ENCODE results near the gene ADAMTS7. TPM values are rescaled to one million over a fixed set of nuclear protein-coding genes. Genes with fewer than 3 reads are reported as not detected.

The ADAMTS7 gene
- total RNA-seq, 1 experiment from 2014 or later = 4.2 TPM

GRCh38 chr15:78807359-78807758 lies 3.9 kb downstream of the ADAMTS7 start:
- BruUV-seq (replicated peaks) = no TSS peak
- Histone ChIP-seq H3K4me2 (ENCODE audit: low read length) (no peak overlapping the region), H3F3A (ENCODE audit: low read length, unreplicated experiment) (no peaks in the 10 kb centered on the region), H3K36me3 (ENCODE audit: low read depth, low read length) (no peaks in the 10 kb centered on the region), H3K9me3 (ENCODE audit: low read length) (no peaks in the 10 kb centered on the region), H3K4me1 (ENCODE audit: insufficient read depth, low read length) (0 out of 2 replicates have a peak, but pooled peaks cover 4% of the 10 kb centered on the region), H3K9me2 (replicated peaks; ENCODE audit: low read length) (no peaks in the 10 kb centered on the region), H3K27ac (ENCODE audit: low read length) (no peak overlapping the region), H2AFZ (ENCODE audit: low read length) (no peak overlapping the region), H3K4me3 (ENCODE audit: low read length) (no peak overlapping the region), H3K27me3 (ENCODE audit: low read length) (no peaks in the 10 kb centered on the region), H3K9ac (ENCODE audit: low read length) (no peak overlapping the region), H3K79me2 (ENCODE audit: low read length) (no peaks in the 10 kb centered on the region), H4K20me1 (ENCODE audit: low read length) (no peaks in the 10 kb centered on the region)
- DNase-seq (no peak), ATAC-seq (no peak)
- ChIA-PET CTCF (no interaction called here), POLR2A (ENCODE audit: unreplicated experiment) (interaction anchor here (0.6 kb wide), 1 partner anchor 152 kb away, joined by 9 read pairs; no protein-coding TSS in a partner anchor)
- intact Hi-C loops (cut with micrococcal nuclease) = no loop called here
- TF ChIP-seq EZH2phosphoT487 (IDR thresholded peaks at IDR 0.05; ENCODE audit: borderline replicate concordance, low read length) = no peak
- no peak for TF ChIP-seq CTCF (conservative IDR thresholded peaks at IDR 0.05; ENCODE audit: low read depth, low read length)
- TF ChIP-seq EZH2 (IDR thresholded peaks at IDR 0.05; ENCODE audit: low read length, unreplicated experiment) = no peak

GRCh38 chr15:78804391-78804792 lies 6.9 kb downstream of the ADAMTS7 start:
- H2AFZ ChIP-seq (ENCODE audit: low read length) = no peak overlapping the region
- ATAC-seq (no peak), DNase-seq (no peak)
- H3K9me2 ChIP-seq (replicated peaks; ENCODE audit: low read length) = no peaks in the 10 kb centered on the region
- ChIA-PET CTCF (no interaction called here), POLR2A (ENCODE audit: unreplicated experiment) (no interaction called here)
- no peak overlapping the region for H3K9ac ChIP-seq (ENCODE audit: low read length)
- intact Hi-C loops (cut with micrococcal nuclease) = no loop called here
- H3K9me3 ChIP-seq (ENCODE audit: low read length) = no peaks in the 10 kb centered on the region
- no peak overlapping the region for H3K27ac ChIP-seq (ENCODE audit: low read length)
- no peaks in the 10 kb centered on the region for H4K20me1 ChIP-seq (ENCODE audit: low read length)
- no peak for TF ChIP-seq CTCF (conservative IDR thresholded peaks at IDR 0.05; ENCODE audit: low read depth, low read length)
- TF ChIP-seq EZH2 (IDR thresholded peaks at IDR 0.05; ENCODE audit: low read length, unreplicated experiment) = no peak
- TF ChIP-seq EZH2phosphoT487 (IDR thresholded peaks at IDR 0.05; ENCODE audit: borderline replicate concordance, low read length) = no peak
- BruUV-seq (replicated peaks) = no TSS peak
- no peaks in the 10 kb centered on the region for H3K36me3 ChIP-seq (ENCODE audit: low read depth, low read length)
- no peaks in the 10 kb centered on the region for H3K4me1 ChIP-seq (ENCODE audit: insufficient read depth, low read length)
- H3K4me2 ChIP-seq (ENCODE audit: low read length) = no peak overlapping the region
- no peaks in the 10 kb centered on the region for H3K27me3 ChIP-seq (ENCODE audit: low read length)
- H3K79me2 ChIP-seq (ENCODE audit: low read length) = no peaks in the 10 kb centered on the region
- H3F3A ChIP-seq (ENCODE audit: low read length, unreplicated experiment) = no peaks in the 10 kb centered on the region
- H3K4me3 ChIP-seq (ENCODE audit: low read length) = no peak overlapping the region

- no peaks in the 10 kb centered on the region for H3F3A ChIP-seq (ENCODE audit: low read length, unreplicated experiment)
- TF ChIP-seq EZH2 (IDR thresholded peaks at IDR 0.05; ENCODE audit: low read length, unreplicated experiment) (no peak), EZH2phosphoT487 (IDR thresholded peaks at IDR 0.05; ENCODE audit: borderline replicate concordance, low read length) (no peak), CTCF (conservative IDR thresholded peaks at IDR 0.05; ENCODE audit: low read depth, low read length) (no peak)
- no peak overlapping the region for H3K27ac ChIP-seq (ENCODE audit: low read length)
- no peak overlapping the region for H2AFZ ChIP-seq (ENCODE audit: low read length)
- no peak overlapping the region for H3K4me2 ChIP-seq (ENCODE audit: low read length)
- H3K27me3 ChIP-seq (ENCODE audit: low read length) = no peaks in the 10 kb centered on the region
- H3K9ac ChIP-seq (ENCODE audit: low read length) = no peak overlapping the region
- ChIA-PET CTCF (no interaction called here), POLR2A (ENCODE audit: unreplicated experiment) (no interaction called here)
- no peaks in the 10 kb centered on the region for H3K9me2 ChIP-seq (replicated peaks; ENCODE audit: low read length)
- no peak for DNase-seq
- H3K36me3 ChIP-seq (ENCODE audit: low read depth, low read length) = no peaks in the 10 kb centered on the region
- no peaks in the 10 kb centered on the region for H4K20me1 ChIP-seq (ENCODE audit: low read length)
- BruUV-seq (replicated peaks) = no TSS peak
- H3K4me1 ChIP-seq (ENCODE audit: insufficient read depth, low read length) = peaks cover 13% of the 10 kb centered on the region
- intact Hi-C loops (cut with micrococcal nuclease) = no loop called here
- H3K79me2 ChIP-seq (ENCODE audit: low read length) = no peaks in the 10 kb centered on the region
- H3K4me3 ChIP-seq (ENCODE audit: low read length) = no peak overlapping the region
- no peaks in the 10 kb centered on the region for H3K9me3 ChIP-seq (ENCODE audit: low read length)
- no peak for ATAC-seq
Observed at GRCh38 chr15:78800806-78801205, 10.5 kb downstream of the ADAMTS7 start.

Measured in PC-3 (cell line).